Heart left ventricle (tissue), 16 donors: ENCODE results near the gene ARL15. TPM values are rescaled to one million over a fixed set of nuclear protein-coding genes. Genes with fewer than 3 reads are reported as not detected.

Experiments used
- ATAC-seq, 4 donors: fragments of 200-7000 bp; cut with Tn5 transposase; one replicate each; pipeline ENCODE4 v1.9.1; 2020 to 2022; ENCODE audit warnings: moderate library complexity in 4 of 4, mild to moderate bottlenecking in 3 of 4, moderate number of reproducible peaks in 1 of 4
- DNase-seq, 5 donors: peaks; one replicate each; pipeline ENCODE4 v3.0.0-alpha.2; 2020
- H3K27ac ChIP-seq, 12 donors: fragments of 200-600 bp; sonication (generic) in 4 of 12; one replicate each; pipeline versions ENCODE4 v1.5.0 to v1.8.0; 2016 to 2022; ENCODE audit warnings: mild to moderate bottlenecking in 2 of 12
- H3K27me3 ChIP-seq, 9 donors: fragments of 200-600 bp; sonication (generic) in 2 of 9; one replicate each; pipeline versions ENCODE4 v1.5.1 to v1.8.0; 2016 to 2022; ENCODE audit warnings: mild to moderate bottlenecking in 3 of 9
- H3K36me3 ChIP-seq, 9 donors: fragments of 200-600 bp; sonication (generic) in 2 of 9; one replicate each; pipeline versions ENCODE4 v1.5.0 to v1.8.0; 2018 to 2022; ENCODE audit warnings: mild to moderate bottlenecking in 2 of 9
- H3K4me1 ChIP-seq, 12 donors: fragments of 200-600 bp; sonication (generic) in 4 of 12; one replicate each; pipeline versions ENCODE4 v1.5.0 to v1.8.0; 2016 to 2022; ENCODE audit warnings: mild to moderate bottlenecking in 3 of 12
- H3K4me3 ChIP-seq, 12 donors: fragments of 200-600 bp; sonication (generic) in 4 of 12; one replicate each; pipeline versions ENCODE4 v1.5.0 to v1.8.0; 2017 to 2022; ENCODE audit warnings: mild to moderate bottlenecking in 9 of 12, moderate library complexity in 4 of 12
- H3K9me3 ChIP-seq, 12 donors: fragments of 200-600 bp; sonication (generic) in 4 of 12; one replicate each; pipeline versions ENCODE4 v1.5.0 to v1.8.0; 2016 to 2022; ENCODE audit warnings: mild to moderate bottlenecking in 1 of 12
- POLR2A ChIP-seq, 2 donors: fragments of 450-650 bp; IDR thresholded peaks; one replicate each; pipeline ENCODE4 v1.6.1; 2017; ENCODE audit warnings: antibody characterized with exemption in 2 of 2, mild to moderate bottlenecking in 2 of 2, moderate library complexity in 2 of 2
- WGBS, 4 donors: extraction: QIAGEN DNeasy Blood & Tissue Kit in 2 of 4; methylation state at CpG; one replicate each; pipeline versions ENCODE4 v1.1.5 to v1.1.7; 2013 to 2018; 5-methylcytosine and 5-hydroxymethylcytosine counted together
- intact Hi-C, 10 donors: fragments of 100-400 bp; cut with DNase I; formaldehyde crosslinking; loops; one replicate each; pipeline versions ENCODE4 v1.11.1 to v1.14.2; 2022
- polyA plus RNA-seq, 2 donors: library from polyadenylated mRNA; stranded (reverse); fragments of 200-250 nt; gene quantifications; one replicate each; pipeline ENCODE4 v1.2.3, GENCODE V29; 2013
- total RNA-seq, 9 donors: library from RNA; depleted of rRNA in 2 of 9; stranded (reverse); fragments of >200 nt in 2 of 9; fragmentation: NEBNext Ultra II Directional in 3 of 9; extraction: Animal tissue kit (Norgen Biotek cat#: 25700) in 3 of 9; gene quantifications; one replicate each; pipeline versions ENCODE4 v1.1.0 to v1.2.4, GENCODE V29; 2016 to 2023
- TF ChIP-seq, protein P1 (sequence below), 12 donors: fragments of 200-600 bp; sonication (generic) in 4 of 12; IDR thresholded peaks; one replicate each; pipeline versions ENCODE4 v1.5.0 to v1.8.0; 2018 to 2022; ENCODE audit warnings: antibody characterized with exemption in 12 of 12, mild to moderate bottlenecking in 5 of 12
- donor health status: ischemic (EF 13 %, LVEDD 7.1; RV severe dilation, severe dysfunction).
- donor health status: healthy with polysubstance abuse.
- donor health status: DM: no; HTN: yes; CAD: no.
- donor health status: DM: no; HTN: no; CAD: no.
- donor health status: ischemic (EF 25% LVEDD 6.9; RV normal size, moderate dysfunction).
- donor health status: ischemic (EF 25% LVEDD 5.7; RV mildly dilated, moderate dysfunction).
- donor health status: healthy.
- donor health status: DM: yes; HTN: yes; CAD: no.
- donor health status: ischemic (EF 35%, LVEDD 5.7; RV mildly dilated, moderate dysfunction).
- donor health status: nonischemic (EF 11% LVEDD 7.7; RV severe dilation, severe dysfunction).
- donor health status: DM: yes; HTN: yes; CAD: no.
- donor health status: PGD.
- donor health status: ischemic (EF 29% LVEDD 5.4; RV normal size, mild dysfunction).
- donor health status: nonischemic (EF 23%, LVEDD 6.1; RV moderate dilation, normal function).

Gene ARL15
- total and polyA plus RNA-seq, 11 donors: 7.1 to 35.0 (median 23.2) TPM

DNA sequence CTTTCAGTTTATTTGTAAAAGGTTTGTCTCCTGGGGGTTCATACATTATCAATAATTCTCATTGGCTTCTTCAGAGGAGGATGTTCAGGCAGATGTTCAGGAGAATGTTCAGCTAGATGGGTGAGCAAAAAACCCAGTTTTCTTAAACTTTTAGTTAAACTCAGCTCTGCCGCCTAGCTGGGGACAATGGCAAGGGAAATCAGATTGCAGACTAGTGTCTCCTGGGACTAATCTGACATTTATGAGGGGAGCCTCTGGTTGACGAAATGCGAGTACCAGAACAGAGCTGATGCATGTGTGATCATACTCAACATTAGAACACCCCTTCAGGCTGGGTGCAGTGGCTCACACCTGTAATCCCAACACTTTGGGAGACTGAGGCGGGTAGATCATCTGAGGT is 314.4 kb downstream of the ARL15 start:
- no peak for ATAC-seq
- Histone ChIP-seq H3K9me3 (no peaks in the 10 kb centered on the region), H3K36me3 (no peaks in the 10 kb centered on the region), H3K4me1 (no peaks in the 10 kb centered on the region), H3K27ac (no peak overlapping the region), H3K4me3 (no peak overlapping the region), H3K27me3 (no peaks in the 10 kb centered on the region)
- no peak for TF ChIP-seq POLR2A (IDR thresholded peaks at IDR 0.05)
- TF ChIP-seq, protein P1, sequence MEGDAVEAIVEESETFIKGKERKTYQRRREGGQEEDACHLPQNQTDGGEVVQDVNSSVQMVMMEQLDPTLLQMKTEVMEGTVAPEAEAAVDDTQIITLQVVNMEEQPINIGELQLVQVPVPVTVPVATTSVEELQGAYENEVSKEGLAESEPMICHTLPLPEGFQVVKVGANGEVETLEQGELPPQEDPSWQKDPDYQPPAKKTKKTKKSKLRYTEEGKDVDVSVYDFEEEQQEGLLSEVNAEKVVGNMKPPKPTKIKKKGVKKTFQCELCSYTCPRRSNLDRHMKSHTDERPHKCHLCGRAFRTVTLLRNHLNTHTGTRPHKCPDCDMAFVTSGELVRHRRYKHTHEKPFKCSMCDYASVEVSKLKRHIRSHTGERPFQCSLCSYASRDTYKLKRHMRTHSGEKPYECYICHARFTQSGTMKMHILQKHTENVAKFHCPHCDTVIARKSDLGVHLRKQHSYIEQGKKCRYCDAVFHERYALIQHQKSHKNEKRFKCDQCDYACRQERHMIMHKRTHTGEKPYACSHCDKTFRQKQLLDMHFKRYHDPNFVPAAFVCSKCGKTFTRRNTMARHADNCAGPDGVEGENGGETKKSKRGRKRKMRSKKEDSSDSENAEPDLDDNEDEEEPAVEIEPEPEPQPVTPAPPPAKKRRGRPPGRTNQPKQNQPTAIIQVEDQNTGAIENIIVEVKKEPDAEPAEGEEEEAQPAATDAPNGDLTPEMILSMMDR (IDR thresholded peaks at IDR 0.05): no peak
- 79 to 88% (median 83%) methylated on average over 4 of the region's 4 CpGs for WGBS, 4 donors
- no peak for DNase-seq
- intact Hi-C loops: loop anchor here in 2 of 10 donors (10.0 kb wide), 1 partner anchor 521 kb away; no protein-coding TSS in a partner anchor

GRCh38 chr5:53994148-53994547 is 316.2 kb downstream of the ARL15 start:
- H3K9me3 ChIP-seq: no peaks in the 10 kb centered on the region
- ATAC-seq: no peak
- no peaks in the 10 kb centered on the region for H3K36me3 ChIP-seq
- no peaks in the 10 kb centered on the region for H3K4me1 ChIP-seq
- H3K4me3 ChIP-seq: no peak overlapping the region
- no peaks in the 10 kb centered on the region for H3K27me3 ChIP-seq
- TF ChIP-seq, protein P1 (IDR thresholded peaks at IDR 0.05): no peak
- no peak for TF ChIP-seq POLR2A (IDR thresholded peaks at IDR 0.05)
- intact Hi-C loops: loop anchor here in 4 of 10 donors (5.0 to 10.0 kb wide), 3 partner anchors 512 to 519 kb away; partner anchors contain the start of gene FST (in 1 of the 4)
- DNase-seq: no peak
- WGBS, 4 donors: 87 to 91% (median 88%) methylated on average over 2 of the region's 2 CpGs
- H3K27ac ChIP-seq: no peak overlapping the region

DNA sequence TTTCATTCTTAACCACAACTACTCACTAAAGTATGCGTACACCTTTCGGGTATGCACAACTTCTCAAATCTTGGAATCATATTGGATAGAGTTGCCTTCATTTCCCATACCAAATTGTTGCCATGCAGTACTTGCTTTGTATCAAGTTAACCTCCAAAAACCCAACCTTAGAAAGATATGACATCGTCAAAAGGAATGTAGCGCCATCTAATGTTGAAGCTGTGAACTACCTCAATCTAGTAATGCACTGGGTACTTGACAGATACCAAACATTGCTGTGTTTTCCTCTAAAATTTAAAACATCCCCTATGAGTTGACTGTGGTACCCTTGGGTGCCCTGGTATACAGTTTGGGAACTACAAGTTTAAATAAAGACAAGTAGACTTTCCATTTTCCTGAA is 318.4 kb downstream of the ARL15 start:
- ATAC-seq: peak in 1 of 4 donors; percentile 16
- Histone ChIP-seq H3K27me3 (no peaks in the 10 kb centered on the region), H3K4me3 (no peak overlapping the region), H3K9me3 (no peaks in the 10 kb centered on the region), H3K36me3 (no peaks in the 10 kb centered on the region), H3K4me1 (no peaks in the 10 kb centered on the region), H3K27ac (no peak overlapping the region)
- intact Hi-C loops: loop anchor here in 4 of 10 donors (5.0 to 10.0 kb wide), 3 partner anchors 510 to 517 kb away; partner anchors contain the start of gene FST (in 1 of the 4)
- TF ChIP-seq, protein P1 (IDR thresholded peaks at IDR 0.05): peak in 11 of 12 donors; percentile 23 to 50 (median 43)
- TF ChIP-seq POLR2A (IDR thresholded peaks at IDR 0.05): no peak
- WGBS, 4 donors: 93 to 97% (median 95%) methylated on average over 4 of the region's 4 CpGs
- no peak for DNase-seq

GRCh38 chr5:53987101-53987500 is 323.3 kb downstream of the ARL15 start:
- H3K4me3 ChIP-seq: no peak overlapping the region
- intact Hi-C loops: loop anchor here in 2 of 10 donors (10.0 kb wide), 2 partner anchors 502 to 512 kb away; partner anchors contain the start of gene FST (in 1 of the 2)
- TF ChIP-seq, protein P1 (IDR thresholded peaks at IDR 0.05): no peak
- no peak for TF ChIP-seq POLR2A (IDR thresholded peaks at IDR 0.05)
- no peaks in the 10 kb centered on the region for H3K36me3 ChIP-seq
- H3K4me1 ChIP-seq: no peaks in the 10 kb centered on the region
- no peaks in the 10 kb centered on the region for H3K27me3 ChIP-seq
- 78 to 97% (median 94%) methylated on average over 3 of the region's 3 CpGs for WGBS, 4 donors
- no peak overlapping the region for H3K27ac ChIP-seq
- H3K9me3 ChIP-seq: peaks cover 0 to 6% (median 0%) of the 10 kb centered on the region in 12 donors
- no peak for ATAC-seq
- no peak for DNase-seq
